ENCODE results near the gene POMC. TPM values are rescaled to one million over a fixed set of nuclear protein-coding genes. Genes with fewer than 3 reads are reported as not detected.

POMC gene
- total and polyA plus RNA-seq, 9 donors = 2.4 to 6.8 (median 3.4) TPM

- Histone ChIP-seq H3K36me3 (ENCODE audit: control insufficient read depth, insufficient read depth, low read length) (no peaks in the 10 kb centered on the region), H3K4me3 (ENCODE audit: low read length) (no peak overlapping the region), H3K9me3 (replicated peaks; ENCODE audit: control insufficient read depth, low read depth, low read length) (peaks cover 4% of the 10 kb centered on the region), H3K4me1 (ENCODE audit: control insufficient read depth, insufficient read depth, low read length) (no peaks in the 10 kb centered on the region), H3K27me3 (ENCODE audit: control insufficient read depth, insufficient read depth, low read length) (peaks cover 21% of the 10 kb centered on the region), H3K27ac (ENCODE audit: low read length) (no peak overlapping the region)
- no peak for DNase-seq
- 75% methylated on average over 9 of the region's 10 CpGs for WGBS (ENCODE audit: insufficient coverage)
Observed at GRCh38 chr2:25178976-25179375, 10.6 kb upstream of the POMC start.

- Histone ChIP-seq H3K4me1 (ENCODE audit: control insufficient read depth, insufficient read depth, low read length) (no peaks in the 10 kb centered on the region), H3K27ac (ENCODE audit: low read length) (no peak overlapping the region), H3K36me3 (ENCODE audit: control insufficient read depth, insufficient read depth, low read length) (no peaks in the 10 kb centered on the region), H3K4me3 (ENCODE audit: low read length) (no peak overlapping the region), H3K9me3 (replicated peaks; ENCODE audit: control insufficient read depth, low read depth, low read length) (peaks cover 4% of the 10 kb centered on the region), H3K27me3 (ENCODE audit: control insufficient read depth, insufficient read depth, low read length) (peaks cover 21% of the 10 kb centered on the region)
- DNase-seq = no peak
- 40% methylated on average over 1 of the region's 8 CpGs for WGBS (ENCODE audit: insufficient coverage)
Observed at GRCh38 chr2:25177211-25177611, 8.8 kb upstream of the POMC start.

- 52% methylated on average over 2 of the region's 5 CpGs for WGBS (ENCODE audit: insufficient coverage)
Observed at GRCh38 chr2:25176541-25177181, 8.3 kb upstream of the POMC start.

GRCh38 chr2:25176138-25176537 lies 7.8 kb upstream of the POMC start:
- no peak overlapping the region for H3K4me3 ChIP-seq (ENCODE audit: low read length)
- no peak overlapping the region for H3K27ac ChIP-seq (ENCODE audit: low read length)
- no peaks in the 10 kb centered on the region for H3K9me3 ChIP-seq (replicated peaks; ENCODE audit: control insufficient read depth, low read depth, low read length)
- no peak for DNase-seq
- peaks cover 21% of the 10 kb centered on the region for H3K27me3 ChIP-seq (ENCODE audit: control insufficient read depth, insufficient read depth, low read length)
- 83% methylated on average over 6 of the region's 6 CpGs for WGBS (ENCODE audit: insufficient coverage)
- H3K4me1 ChIP-seq (ENCODE audit: control insufficient read depth, insufficient read depth, low read length) = no peaks in the 10 kb centered on the region
- H3K36me3 ChIP-seq (ENCODE audit: control insufficient read depth, insufficient read depth, low read length) = no peaks in the 10 kb centered on the region

More at GRCh38 chr2:25176541-25177181, 8.3 kb upstream of the POMC start:
- H3K36me3 ChIP-seq (ENCODE audit: control insufficient read depth, insufficient read depth, low read length) = no peaks in the 10 kb centered on the region
- H3K4me1 ChIP-seq (ENCODE audit: control insufficient read depth, insufficient read depth, low read length) = no peaks in the 10 kb centered on the region
- H3K9me3 ChIP-seq (replicated peaks; ENCODE audit: control insufficient read depth, low read depth, low read length) = peaks cover under 1% of the 10 kb centered on the region
- no peak for DNase-seq
- peaks cover 21% of the 10 kb centered on the region for H3K27me3 ChIP-seq (ENCODE audit: control insufficient read depth, insufficient read depth, low read length)
- H3K27ac ChIP-seq (ENCODE audit: low read length) = no peak overlapping the region
- no peak overlapping the region for H3K4me3 ChIP-seq (ENCODE audit: low read length)

- DNase-seq = no peak
- 85% methylated on average over 6 of the region's 6 CpGs for WGBS (ENCODE audit: insufficient coverage)
- Histone ChIP-seq H3K9me3 (replicated peaks; ENCODE audit: control insufficient read depth, low read depth, low read length) (peaks cover 3% of the 10 kb centered on the region), H3K36me3 (ENCODE audit: control insufficient read depth, insufficient read depth, low read length) (no peaks in the 10 kb centered on the region), H3K27me3 (ENCODE audit: control insufficient read depth, insufficient read depth, low read length) (peaks cover 37% of the 10 kb centered on the region), H3K4me3 (ENCODE audit: low read length) (no peak overlapping the region), H3K27ac (ENCODE audit: low read length) (no peak overlapping the region), H3K4me1 (ENCODE audit: control insufficient read depth, insufficient read depth, low read length) (no peaks in the 10 kb centered on the region)
Observed at GRCh38 chr2:25174192-25174861, 5.9 kb upstream of the POMC start.

- Histone ChIP-seq H3K9me3 (replicated peaks; ENCODE audit: control insufficient read depth, low read depth, low read length) (peaks cover 3% of the 10 kb centered on the region), H3K4me1 (ENCODE audit: control insufficient read depth, insufficient read depth, low read length) (peaks cover 2% of the 10 kb centered on the region), H3K27me3 (ENCODE audit: control insufficient read depth, insufficient read depth, low read length) (peaks cover 37% of the 10 kb centered on the region), H3K4me3 (ENCODE audit: low read length) (no peak overlapping the region), H3K36me3 (ENCODE audit: control insufficient read depth, insufficient read depth, low read length) (no peaks in the 10 kb centered on the region), H3K27ac (ENCODE audit: low read length) (no peak overlapping the region)
- DNase-seq = no peak
- 82% methylated on average over 5 of the region's 5 CpGs for WGBS (ENCODE audit: insufficient coverage)
Observed at GRCh38 chr2:25173719-25174118, 5.3 kb upstream of the POMC start.

- Histone ChIP-seq H3K9me3 (replicated peaks; ENCODE audit: control insufficient read depth, low read depth, low read length) (peaks cover 3% of the 10 kb centered on the region), H3K36me3 (ENCODE audit: control insufficient read depth, insufficient read depth, low read length) (no peaks in the 10 kb centered on the region), H3K4me1 (ENCODE audit: control insufficient read depth, insufficient read depth, low read length) (peaks cover 15% of the 10 kb centered on the region), H3K27ac (ENCODE audit: low read length) (no peak overlapping the region), H3K27me3 (ENCODE audit: control insufficient read depth, insufficient read depth, low read length) (peaks cover 58% of the 10 kb centered on the region), H3K4me3 (ENCODE audit: low read length) (no peak overlapping the region)
- no peak for DNase-seq
- WGBS (ENCODE audit: insufficient coverage) = no CpG with 5 or more reads among the region's 7 CpGs
Observed at GRCh38 chr2:25170888-25171287, 2.5 kb upstream of the POMC start.

GRCh38 chr2:25169073-25169470 lies 692 bp upstream of the POMC start:
- Histone ChIP-seq H3K9me3 (replicated peaks; ENCODE audit: control insufficient read depth, low read depth, low read length) (peaks cover 3% of the 10 kb centered on the region), H3K4me3 (ENCODE audit: low read length) (no peak overlapping the region), H3K27ac (ENCODE audit: low read length) (no peak overlapping the region), H3K27me3 (ENCODE audit: control insufficient read depth, insufficient read depth, low read length) (peaks cover 65% of the 10 kb centered on the region), H3K36me3 (ENCODE audit: control insufficient read depth, insufficient read depth, low read length) (no peaks in the 10 kb centered on the region), H3K4me1 (ENCODE audit: control insufficient read depth, insufficient read depth, low read length) (peaks cover 15% of the 10 kb centered on the region)
- WGBS (ENCODE audit: insufficient coverage) = 20% methylated on average over 1 of the region's 2 CpGs
- no peak for DNase-seq

GRCh38 chr2:25165992-25166875 lies 2.1 kb downstream of the POMC start:
- H3K27ac ChIP-seq (ENCODE audit: low read length) = no peak overlapping the region
- H3K9me3 ChIP-seq (replicated peaks; ENCODE audit: control insufficient read depth, low read depth, low read length) = peaks cover 6% of the 10 kb centered on the region
- 25% methylated on average over 7 of the region's 10 CpGs for WGBS (ENCODE audit: insufficient coverage)
- H3K36me3 ChIP-seq (ENCODE audit: control insufficient read depth, insufficient read depth, low read length) = no peaks in the 10 kb centered on the region
- H3K27me3 ChIP-seq (ENCODE audit: control insufficient read depth, insufficient read depth, low read length) = peaks cover 86% of the 10 kb centered on the region
- no peak overlapping the region for H3K4me3 ChIP-seq (ENCODE audit: low read length)
- peaks cover 21% of the 10 kb centered on the region for H3K4me1 ChIP-seq (ENCODE audit: control insufficient read depth, insufficient read depth, low read length)
- peak; percentile 19 for DNase-seq

- peaks cover 72% of the 10 kb centered on the region for H3K27me3 ChIP-seq (ENCODE audit: control insufficient read depth, insufficient read depth, low read length)
- 44% methylated on average over 7 of the region's 8 CpGs for WGBS (ENCODE audit: insufficient coverage)
- no peak overlapping the region for H3K4me3 ChIP-seq (ENCODE audit: low read length)
- H3K9me3 ChIP-seq (replicated peaks; ENCODE audit: control insufficient read depth, low read depth, low read length) = peaks cover 2% of the 10 kb centered on the region
- no peak for DNase-seq
- H3K4me1 ChIP-seq (ENCODE audit: control insufficient read depth, insufficient read depth, low read length) = peaks cover 32% of the 10 kb centered on the region
- no peak overlapping the region for H3K27ac ChIP-seq (ENCODE audit: low read length)
- H3K36me3 ChIP-seq (ENCODE audit: control insufficient read depth, insufficient read depth, low read length) = no peaks in the 10 kb centered on the region
Observed at GRCh38 chr2:25164561-25164960, 3.8 kb downstream of the POMC start.

Data from muscle of leg (tissue), 11 donors.